GM19324 (cell line): ENCODE data around the gene SQSTM1.
"Not testable (repeated sequence)": the region's sequence is repeated elsewhere in the genome, so short reads cannot be mapped to it uniquely, and the experiment has no call there.

Experiments used
- ATAC-seq: cut with Tn5 transposase; IDR thresholded peaks from one replicate; pipeline ENCODE4 v1.9.1; 2021; ENCODE audit warnings: mild to moderate bottlenecking, moderate library complexity; ENCODE audit not compliant: unreplicated experiment, low FRiP score

Gene SQSTM1

DNA sequence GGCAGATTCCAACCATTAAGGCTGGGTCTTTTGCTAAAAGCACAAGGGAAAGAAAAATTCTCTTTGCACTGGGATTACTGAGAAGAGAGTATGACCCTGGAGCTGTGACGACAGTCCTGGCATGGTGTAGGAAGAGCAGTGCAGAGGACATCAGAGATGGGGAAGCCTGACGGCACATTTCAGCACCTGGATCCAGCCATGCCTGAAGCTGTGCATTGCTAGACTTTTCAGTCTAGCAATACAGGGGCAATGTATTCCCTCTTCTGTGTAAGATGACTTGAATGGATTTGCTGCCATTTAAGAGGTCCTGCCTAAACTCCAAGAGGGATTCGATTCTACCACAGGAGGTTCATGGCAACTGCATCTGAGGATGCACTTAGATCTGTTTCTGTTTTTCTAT, 50.2 kb downstream of the SQSTM1 start:
- no peak for ATAC-seq

DNA sequence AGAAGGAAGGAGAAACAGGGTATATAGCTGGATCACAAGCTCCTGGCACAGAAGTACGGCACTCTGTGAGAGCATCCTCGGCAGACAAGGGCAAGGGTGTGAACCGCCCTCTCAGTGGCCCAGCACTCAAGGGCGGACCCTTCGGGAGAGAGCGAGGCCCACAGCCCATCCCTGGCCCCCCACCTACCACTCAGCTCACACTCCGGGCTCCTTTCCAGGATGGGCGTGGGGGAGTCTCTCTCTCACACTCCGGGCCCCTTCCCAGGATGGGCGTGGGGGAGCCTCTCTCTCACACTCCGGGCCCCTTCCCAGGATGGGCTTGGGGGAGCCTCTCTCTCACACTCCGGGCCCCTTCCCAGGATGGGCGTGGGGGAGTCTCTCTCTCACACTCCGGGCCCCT, 50.8 kb downstream of the SQSTM1 start:
- ATAC-seq, result not testable (repeated sequence)

GRCh38 chr5:179872055-179872827, 51.5 kb downstream of the SQSTM1 start:
- no peak for ATAC-seq

GRCh38 chr5:179872828-179873575, 52.3 kb downstream of the SQSTM1 start:
- ATAC-seq, result no peak

- ATAC-seq, result no peak
These were observed 52.9 kb downstream of the SQSTM1 start for GRCh38 chr5:179873588-179874110.

DNA sequence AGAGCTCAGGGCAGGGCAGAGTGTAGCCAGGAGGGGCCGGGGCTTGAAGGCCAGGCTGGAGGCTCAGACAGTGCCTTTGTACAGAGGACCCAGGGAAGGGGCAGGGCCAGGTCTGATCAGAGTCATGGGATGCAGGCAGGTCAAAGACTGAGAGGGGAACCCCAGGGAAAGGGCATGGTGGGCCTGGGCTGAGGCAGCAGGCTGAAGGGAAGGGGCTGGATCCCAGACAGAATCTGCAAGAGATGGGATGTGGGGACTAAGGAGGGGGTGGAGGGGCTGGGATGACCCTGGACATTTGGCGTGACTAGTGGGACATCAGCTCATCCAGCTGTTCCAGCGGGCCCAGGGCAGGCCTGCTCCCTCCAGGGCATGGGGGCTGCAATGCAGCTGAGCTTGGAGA, 53.4 kb downstream of the SQSTM1 start:
- ATAC-seq, result no peak

- ATAC-seq, result no peak
These were observed 54.0 kb downstream of the SQSTM1 start for GRCh38 chr5:179874536-179875292.

DNA sequence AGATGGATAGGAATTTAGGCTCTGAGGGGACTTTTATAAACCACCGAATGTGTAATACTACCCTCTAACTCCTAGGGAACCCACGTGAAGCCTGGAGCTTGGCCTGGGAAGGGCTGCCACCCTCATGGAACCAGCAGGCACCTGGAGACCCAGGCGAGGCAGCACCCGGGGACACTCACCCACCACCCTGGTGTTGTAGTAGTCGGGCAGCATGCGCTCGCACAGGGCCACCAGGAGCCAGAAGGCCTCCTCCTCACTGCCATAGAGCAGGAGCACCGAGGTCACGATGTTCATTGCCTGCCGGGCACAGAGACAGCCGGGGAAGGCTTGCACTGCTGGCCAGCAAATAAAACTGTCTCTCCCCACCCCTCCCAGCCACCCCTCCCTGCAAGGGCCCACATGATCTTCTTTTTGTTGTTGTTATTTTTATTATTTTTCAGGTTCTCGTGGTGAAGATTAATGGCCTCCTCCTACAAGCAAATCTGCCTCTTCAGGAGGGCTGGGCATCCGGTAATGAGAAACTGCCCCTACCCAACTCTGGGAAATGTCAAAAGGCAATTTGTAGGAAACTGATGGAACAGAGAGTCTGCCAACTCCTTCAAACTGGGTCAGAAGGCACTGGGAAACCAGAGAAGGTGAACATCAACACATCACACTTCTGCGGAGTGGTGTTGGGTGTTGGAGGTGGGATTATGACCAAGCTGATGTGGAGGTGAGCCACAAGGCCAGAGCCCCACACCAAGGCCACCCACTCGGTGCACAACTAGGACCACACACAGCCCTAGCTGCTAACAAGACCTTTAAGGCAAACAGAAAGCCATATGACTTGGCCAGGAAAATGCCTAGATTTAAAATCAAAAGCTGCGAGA, 55.3 kb downstream of the SQSTM1 start:
- ATAC-seq, result no peak

GRCh38 chr5:179876610-179876952, 55.9 kb downstream of the SQSTM1 start:
- no peak for ATAC-seq

- ATAC-seq, result no peak
These were observed 57.7 kb downstream of the SQSTM1 start for GRCh38 chr5:179878222-179879002.

DNA sequence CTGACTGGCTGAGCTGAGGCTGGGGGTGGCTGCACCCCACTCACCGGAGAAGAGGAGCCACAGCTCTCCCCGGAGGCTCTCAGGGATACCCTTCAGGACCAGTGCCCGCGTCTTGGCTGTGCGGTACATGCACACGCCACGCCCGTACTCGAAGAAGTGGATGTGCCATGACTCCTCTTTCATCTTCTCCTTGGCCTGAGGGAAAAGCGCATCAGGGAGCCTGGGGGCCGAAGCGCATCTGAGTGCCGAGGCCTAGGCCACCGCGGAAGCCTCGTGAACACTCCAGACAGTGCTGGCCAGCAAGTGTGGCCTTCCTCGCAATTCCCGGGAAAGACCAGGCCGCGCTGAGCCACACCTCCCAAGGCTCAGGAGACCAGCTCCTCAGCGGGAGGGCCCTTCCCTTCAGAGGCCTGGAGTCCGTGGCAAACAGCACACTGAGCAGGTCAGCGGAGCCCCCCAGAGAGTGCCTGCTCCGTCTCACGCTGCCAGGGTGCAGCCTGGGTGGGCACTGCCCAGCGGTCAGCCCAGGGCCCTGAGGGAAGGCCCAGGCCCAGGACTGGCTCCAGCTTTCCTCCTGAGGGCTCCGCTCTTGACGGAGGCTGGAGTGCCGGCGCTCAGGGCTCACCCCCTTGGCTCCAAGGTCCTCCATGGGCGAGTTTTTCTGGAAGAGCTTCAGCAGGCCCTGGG, 58.4 kb downstream of the SQSTM1 start:
- no peak for ATAC-seq

GRCh38 chr5:179879690-179880010, 58.9 kb downstream of the SQSTM1 start:
- no peak for ATAC-seq

- ATAC-seq, result no peak
These were observed 59.5 kb downstream of the SQSTM1 start for GRCh38 chr5:179880066-179880650.

GRCh38 chr5:179880848-179881590, 60.3 kb downstream of the SQSTM1 start:
- no peak for ATAC-seq

- ATAC-seq, result no peak
These were observed 61.6 kb downstream of the SQSTM1 start for GRCh38 chr5:179882338-179882737.

GRCh38 chr5:179883163-179883562, 62.5 kb downstream of the SQSTM1 start:
- ATAC-seq, result no peak

DNA sequence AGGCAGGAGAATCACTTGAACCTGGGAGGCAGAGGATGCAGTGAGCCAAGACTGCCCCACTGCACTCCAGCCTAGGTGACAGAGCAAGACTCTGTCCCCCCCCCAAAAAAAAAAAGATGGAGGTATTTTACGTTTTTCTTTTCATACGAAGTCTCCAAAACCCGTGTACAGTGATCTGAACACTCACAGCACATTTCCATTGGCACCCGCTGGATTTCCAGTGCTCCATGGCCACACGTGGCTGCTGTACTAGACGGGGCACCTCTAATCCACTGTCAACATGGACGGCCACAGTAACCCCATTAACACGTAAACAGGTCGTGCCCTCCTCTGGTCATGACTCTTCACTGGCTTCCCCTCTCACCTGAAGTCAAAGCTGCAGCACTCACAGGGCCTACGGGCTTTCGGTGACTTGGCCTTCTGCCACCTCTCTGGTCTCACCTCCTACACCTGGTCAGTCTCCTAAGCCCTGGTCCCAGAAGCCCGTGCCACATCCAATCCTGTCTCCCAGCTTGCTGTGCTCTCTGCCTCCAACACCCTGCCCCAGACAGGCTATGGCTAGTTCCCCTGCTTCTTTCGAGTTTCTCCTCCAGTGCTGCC, 64.9 kb downstream of the SQSTM1 start:
- ATAC-seq, result no peak
